Neutrophil (primary cell): ENCODE results near the gene ADCY9.

Source experiments
- H3K27ac ChIP-seq: fragments of 200-600 bp; sonication (generic); 2 replicates; pipeline ENCODE4 v1.5.1; 2016; ENCODE audit warnings: mild to moderate bottlenecking, moderate library complexity
- H3K27me3 ChIP-seq: fragments of 200-600 bp; sonication (generic); 2 replicates; pipeline ENCODE4 v1.6.0; 2016; ENCODE audit warnings: mild to moderate bottlenecking
- H3K36me3 ChIP-seq: fragments of 200-600 bp; sonication (generic); 2 replicates; pipeline ENCODE4 v1.5.1; 2017
- H3K4me1 ChIP-seq, 2 experiments: fragments of 200-600 bp in 1 of 2; sonication (generic) in 1 of 2; 1 replicate in 1 of 2; 2 replicates in 1 of 2; pipeline versions ENCODE4 v1.5.1 to v1.6.1; 2013 to 2016; ENCODE audit warnings: low read depth in 1 of 2, low read length in 1 of 2, mild to moderate bottlenecking in 1 of 2, moderate library complexity in 1 of 2; ENCODE audit not compliant: control insufficient read depth in 1 of 2, insufficient read depth in 1 of 2
- H3K4me3 ChIP-seq, 2 experiments: fragments of 200-600 bp in 1 of 2; sonication (generic) in 1 of 2; 1 replicate in 1 of 2; 2 replicates in 1 of 2; pipeline ENCODE4 v1.5.1; 2013 to 2016; ENCODE audit warnings: low read depth in 1 of 2, low read length in 1 of 2, mild to moderate bottlenecking in 1 of 2, moderate library complexity in 1 of 2
- H3K9me3 ChIP-seq: fragments of 200-600 bp; sonication (generic); 2 replicates; pipeline ENCODE4 v1.5.1; 2016
- TF ChIP-seq, protein P1 (sequence below): fragments of 200-600 bp; sonication (generic); IDR thresholded peaks from 2 replicates; pipeline ENCODE4 v1.5.1; 2016; ENCODE audit warnings: antibody characterized with exemption

ADCY9 gene

DNA sequence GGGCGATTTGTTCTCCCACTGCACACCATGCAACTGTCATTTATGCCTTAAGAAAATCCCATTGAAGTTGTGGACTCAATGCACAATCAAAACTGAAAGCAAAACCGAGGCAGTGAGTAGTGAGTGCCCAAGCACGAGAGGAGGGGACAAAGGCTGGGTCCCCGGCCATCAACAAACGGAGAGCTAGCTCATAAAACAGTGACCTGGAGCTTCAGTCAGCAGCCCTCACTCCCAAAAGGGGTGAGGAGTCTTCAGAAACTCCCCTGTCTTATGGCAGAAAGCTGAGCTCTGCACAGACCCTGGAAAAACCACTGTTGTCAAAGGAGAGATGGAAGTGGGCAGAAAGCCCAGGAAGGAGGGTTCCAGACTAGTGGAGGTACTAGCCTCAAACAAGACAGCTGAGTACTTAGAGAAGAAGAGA, 96.9 kb downstream of the ADCY9 start:
- no peak overlapping the region for H3K27ac ChIP-seq
- peaks cover 7% of the 10 kb centered on the region in 2 experiments for H3K4me1 ChIP-seq
- H3K4me3 ChIP-seq = no peak overlapping the region
- TF ChIP-seq, protein P1, sequence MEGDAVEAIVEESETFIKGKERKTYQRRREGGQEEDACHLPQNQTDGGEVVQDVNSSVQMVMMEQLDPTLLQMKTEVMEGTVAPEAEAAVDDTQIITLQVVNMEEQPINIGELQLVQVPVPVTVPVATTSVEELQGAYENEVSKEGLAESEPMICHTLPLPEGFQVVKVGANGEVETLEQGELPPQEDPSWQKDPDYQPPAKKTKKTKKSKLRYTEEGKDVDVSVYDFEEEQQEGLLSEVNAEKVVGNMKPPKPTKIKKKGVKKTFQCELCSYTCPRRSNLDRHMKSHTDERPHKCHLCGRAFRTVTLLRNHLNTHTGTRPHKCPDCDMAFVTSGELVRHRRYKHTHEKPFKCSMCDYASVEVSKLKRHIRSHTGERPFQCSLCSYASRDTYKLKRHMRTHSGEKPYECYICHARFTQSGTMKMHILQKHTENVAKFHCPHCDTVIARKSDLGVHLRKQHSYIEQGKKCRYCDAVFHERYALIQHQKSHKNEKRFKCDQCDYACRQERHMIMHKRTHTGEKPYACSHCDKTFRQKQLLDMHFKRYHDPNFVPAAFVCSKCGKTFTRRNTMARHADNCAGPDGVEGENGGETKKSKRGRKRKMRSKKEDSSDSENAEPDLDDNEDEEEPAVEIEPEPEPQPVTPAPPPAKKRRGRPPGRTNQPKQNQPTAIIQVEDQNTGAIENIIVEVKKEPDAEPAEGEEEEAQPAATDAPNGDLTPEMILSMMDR = no peak
- no peaks in the 10 kb centered on the region for H3K27me3 ChIP-seq
- H3K9me3 ChIP-seq = no peaks in the 10 kb centered on the region
- no peaks in the 10 kb centered on the region for H3K36me3 ChIP-seq

DNA sequence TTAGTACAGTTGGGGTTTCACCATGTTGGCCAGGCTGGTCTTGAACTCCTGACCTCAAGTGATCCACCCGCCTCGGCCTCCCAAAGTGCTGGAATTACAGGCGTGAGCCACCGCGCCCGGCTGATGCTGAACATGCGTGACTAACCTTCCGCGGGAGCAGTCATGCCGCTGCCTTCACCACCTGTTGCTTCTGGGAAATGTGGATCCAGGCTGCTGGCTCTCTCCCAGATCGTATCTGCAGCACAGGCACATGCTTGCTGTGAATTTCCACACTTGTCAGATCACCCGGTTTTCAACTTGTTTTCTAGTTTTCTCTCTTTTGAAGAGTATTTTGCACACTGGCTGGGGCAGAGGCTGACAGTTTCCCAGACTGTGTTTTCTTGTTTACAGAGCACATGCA, 97.9 kb downstream of the ADCY9 start:
- Histone ChIP-seq H3K36me3 (no peaks in the 10 kb centered on the region), H3K4me1 (peaks cover 7% of the 10 kb centered on the region in 2 experiments), H3K9me3 (no peaks in the 10 kb centered on the region), H3K27me3 (no peaks in the 10 kb centered on the region), H3K27ac (no peak overlapping the region), H3K4me3 (no peak overlapping the region)
- TF ChIP-seq, protein P1 = no peak

DNA sequence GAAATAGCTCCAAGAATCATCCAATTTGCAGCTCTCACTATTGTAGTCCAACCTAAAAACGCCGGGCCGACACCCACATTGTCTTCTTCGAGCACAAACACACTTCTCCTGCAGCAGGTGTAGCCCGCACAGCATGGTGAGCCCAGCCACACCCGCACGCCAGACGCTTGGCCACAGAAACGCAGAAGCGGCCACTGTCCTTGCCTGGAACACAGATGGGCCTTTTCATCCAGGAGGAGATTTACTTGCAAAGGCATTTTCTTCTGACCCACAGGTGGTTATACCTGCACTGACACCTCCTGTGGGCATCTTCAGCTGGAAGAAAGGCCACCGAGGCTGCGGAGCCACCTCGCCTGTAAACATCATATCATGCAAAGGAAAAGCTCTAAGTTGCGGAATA, 98.4 kb downstream of the ADCY9 start:
- H3K27ac ChIP-seq = no peak overlapping the region

DNA sequence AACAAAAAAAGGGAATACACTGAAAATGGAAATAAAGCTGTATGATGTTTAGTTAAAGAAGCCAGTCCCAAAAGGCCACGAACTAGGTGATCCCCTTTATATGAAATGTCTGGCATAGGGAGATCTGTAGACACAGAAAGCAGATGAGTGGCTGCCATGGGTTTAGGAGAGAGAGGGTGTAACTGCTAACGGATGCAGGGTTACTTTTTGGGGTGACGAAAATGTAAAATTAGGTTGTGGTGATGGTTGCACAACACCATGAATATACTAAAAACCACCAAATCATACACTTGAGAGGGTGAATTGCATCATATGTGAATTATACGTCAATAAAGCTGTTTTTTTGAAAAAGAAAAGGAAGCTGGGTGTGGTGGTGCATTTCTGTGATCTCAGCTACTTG, 99.6 kb downstream of the ADCY9 start:
- H3K27me3 ChIP-seq = no peaks in the 10 kb centered on the region
- TF ChIP-seq, protein P1 = no peak
- H3K4me1 ChIP-seq = peaks cover 7% of the 10 kb centered on the region in 2 experiments
- no peak overlapping the region for H3K4me3 ChIP-seq
- H3K9me3 ChIP-seq = no peaks in the 10 kb centered on the region
- H3K27ac ChIP-seq = no peak overlapping the region
- no peaks in the 10 kb centered on the region for H3K36me3 ChIP-seq

More for the DNA sequence above, 98.4 kb downstream of the ADCY9 start:
- H3K4me3 ChIP-seq = no peak overlapping the region
- H3K36me3 ChIP-seq = no peaks in the 10 kb centered on the region
- H3K27me3 ChIP-seq = no peaks in the 10 kb centered on the region
- peaks cover 7% of the 10 kb centered on the region in 2 experiments for H3K4me1 ChIP-seq
- H3K9me3 ChIP-seq = no peaks in the 10 kb centered on the region
- TF ChIP-seq, protein P1 = no peak

DNA sequence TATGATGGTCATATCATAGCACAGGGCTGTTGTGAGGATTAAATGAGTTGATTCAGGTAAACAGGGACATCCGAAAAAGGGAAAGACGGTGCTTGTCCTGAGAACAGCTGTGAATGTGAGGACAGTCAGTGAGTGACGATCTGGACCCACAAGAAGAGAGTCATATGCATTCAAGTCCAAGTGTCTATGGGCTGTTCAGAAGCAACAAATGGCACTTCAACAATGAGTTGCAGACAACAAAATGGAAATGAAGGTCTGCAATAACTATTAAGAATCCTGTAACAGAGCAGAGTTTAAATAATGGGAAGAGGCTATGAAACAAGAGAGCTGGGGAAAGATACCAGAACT, 100.3 kb downstream of the ADCY9 start:
- Histone ChIP-seq H3K4me1 (peaks cover 7% of the 10 kb centered on the region in 2 experiments), H3K27ac (no peak overlapping the region), H3K4me3 (no peak overlapping the region), H3K36me3 (no peaks in the 10 kb centered on the region), H3K27me3 (no peaks in the 10 kb centered on the region), H3K9me3 (no peaks in the 10 kb centered on the region)
- TF ChIP-seq, protein P1 = no peak
